ENCODE measurements around the gene SNAPC3.

SNAPC3 gene

DNA sequence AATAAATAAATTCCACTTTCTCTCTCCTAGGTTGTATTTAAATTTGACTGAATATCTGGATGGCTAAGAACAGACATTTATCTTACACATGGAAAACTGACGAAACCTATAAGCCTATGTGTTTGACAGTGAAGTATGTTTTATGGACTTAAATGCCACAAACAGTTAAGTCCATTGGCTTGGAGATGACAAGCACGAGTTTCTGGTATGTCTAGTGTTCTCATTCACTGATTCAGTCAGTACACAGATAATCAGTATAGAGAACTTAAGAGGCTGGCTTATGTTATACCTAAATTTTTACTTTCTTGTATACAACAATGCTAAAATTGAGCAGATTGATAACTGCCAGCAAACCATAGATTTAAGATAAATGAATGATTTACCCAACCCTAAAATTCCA lies 38.9 kb downstream of the SNAPC3 start:
- Histone ChIP-seq H4K20me1 (ENCODE audit: insufficient read depth, low read length) (no peaks in the 10 kb centered on the region), H2AFZ (ENCODE audit: low read length) (no peak overlapping the region), H3K4me1 (ENCODE audit: low read length) (no peaks in the 10 kb centered on the region), H3K27me3 (replicated peaks; ENCODE audit: insufficient read depth, low read length) (no peaks in the 10 kb centered on the region), H3K36me3 (replicated peaks; ENCODE audit: insufficient read depth, low read length) (no peaks in the 10 kb centered on the region), H3F3A (ENCODE audit: insufficient read depth, low read length) (no peaks in the 10 kb centered on the region), H3K9me3 (replicated peaks; ENCODE audit: insufficient read depth, low read length) (no peaks in the 10 kb centered on the region), H3K27ac (ENCODE audit: low read length) (no peak overlapping the region), H3K9me2 (replicated peaks; ENCODE audit: insufficient read depth, low read length) (no peaks in the 10 kb centered on the region), H3K4me3 (ENCODE audit: low read length) (no peak overlapping the region), H3K4me2 (ENCODE audit: low read depth, low read length) (no peak overlapping the region), H3K79me2 (ENCODE audit: low read length) (no peaks in the 10 kb centered on the region), H3K9ac (ENCODE audit: low read length) (no peak overlapping the region)
- no peak for DNase-seq
- TF ChIP-seq CTCF (IDR thresholded peaks at IDR 0.05; ENCODE audit: low read length): no peak
- TF ChIP-seq EZH2 (optimal IDR thresholded peaks at IDR 0.05; ENCODE audit: low read depth, low read length): no peak
- no peak for TF ChIP-seq EZH2phosphoT487 (IDR thresholded peaks at IDR 0.05; ENCODE audit: low read length)

GRCh38 chr9:15468145-15468544 lies 45.5 kb downstream of the SNAPC3 start:
- H3K9me3 ChIP-seq (replicated peaks; ENCODE audit: insufficient read depth, low read length): no peaks in the 10 kb centered on the region
- H3K27me3 ChIP-seq (replicated peaks; ENCODE audit: insufficient read depth, low read length): no peaks in the 10 kb centered on the region
- H3K36me3 ChIP-seq (replicated peaks; ENCODE audit: insufficient read depth, low read length): no peaks in the 10 kb centered on the region
- no peaks in the 10 kb centered on the region for H3K79me2 ChIP-seq (ENCODE audit: low read length)
- no peaks in the 10 kb centered on the region for H3K9me2 ChIP-seq (replicated peaks; ENCODE audit: insufficient read depth, low read length)
- no peak for DNase-seq
- no peaks in the 10 kb centered on the region for H3K4me1 ChIP-seq (ENCODE audit: low read length)
- no peak for TF ChIP-seq CTCF (IDR thresholded peaks at IDR 0.05; ENCODE audit: low read length)
- no peak for TF ChIP-seq EZH2phosphoT487 (IDR thresholded peaks at IDR 0.05; ENCODE audit: low read length)
- no peak overlapping the region for H3K4me3 ChIP-seq (ENCODE audit: low read length)
- H2AFZ ChIP-seq (ENCODE audit: low read length): no peak overlapping the region
- H3K9ac ChIP-seq (ENCODE audit: low read length): no peak overlapping the region
- no peak overlapping the region for H3K27ac ChIP-seq (ENCODE audit: low read length)
- H3K4me2 ChIP-seq (ENCODE audit: low read depth, low read length): no peak overlapping the region
- no peaks in the 10 kb centered on the region for H4K20me1 ChIP-seq (ENCODE audit: insufficient read depth, low read length)
- H3F3A ChIP-seq (ENCODE audit: insufficient read depth, low read length): no peaks in the 10 kb centered on the region

DNA sequence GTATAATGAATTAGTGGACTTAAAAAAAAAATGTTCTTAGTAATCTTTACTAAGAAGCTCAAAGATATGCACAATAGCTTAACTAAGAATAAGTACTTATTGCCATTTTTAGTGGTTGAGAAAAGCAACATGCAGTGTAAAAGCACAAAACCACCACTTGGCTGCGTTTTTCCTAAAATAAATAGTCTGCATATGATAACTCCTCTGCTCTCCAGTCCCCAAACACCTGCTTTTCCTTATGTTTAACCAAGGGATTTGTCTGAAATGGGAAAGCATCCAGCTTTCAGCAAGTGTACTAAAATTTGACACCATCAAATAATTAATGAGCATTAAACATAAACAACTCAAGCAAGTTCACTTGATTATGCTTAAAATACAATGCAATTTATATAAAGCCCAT lies 46.7 kb downstream of the SNAPC3 start:
- no peaks in the 10 kb centered on the region for H3K27me3 ChIP-seq (replicated peaks; ENCODE audit: insufficient read depth, low read length)
- DNase-seq: no peak
- no peaks in the 10 kb centered on the region for H3K9me3 ChIP-seq (replicated peaks; ENCODE audit: insufficient read depth, low read length)
- H3K79me2 ChIP-seq (ENCODE audit: low read length): no peaks in the 10 kb centered on the region
- no peak overlapping the region for H3K27ac ChIP-seq (ENCODE audit: low read length)
- TF ChIP-seq EZH2phosphoT487 (IDR thresholded peaks at IDR 0.05; ENCODE audit: low read length) (no peak), CTCF (IDR thresholded peaks at IDR 0.05; ENCODE audit: low read length) (no peak), EZH2 (optimal IDR thresholded peaks at IDR 0.05; ENCODE audit: low read depth, low read length) (no peak)
- no peaks in the 10 kb centered on the region for H3K9me2 ChIP-seq (replicated peaks; ENCODE audit: insufficient read depth, low read length)
- no peak overlapping the region for H3K4me2 ChIP-seq (ENCODE audit: low read depth, low read length)
- H3K36me3 ChIP-seq (replicated peaks; ENCODE audit: insufficient read depth, low read length): no peaks in the 10 kb centered on the region
- no peak overlapping the region for H3K4me3 ChIP-seq (ENCODE audit: low read length)
- H3F3A ChIP-seq (ENCODE audit: insufficient read depth, low read length): no peaks in the 10 kb centered on the region
- no peak overlapping the region for H3K9ac ChIP-seq (ENCODE audit: low read length)
- no peak overlapping the region for H2AFZ ChIP-seq (ENCODE audit: low read length)
- no peaks in the 10 kb centered on the region for H3K4me1 ChIP-seq (ENCODE audit: low read length)
- no peaks in the 10 kb centered on the region for H4K20me1 ChIP-seq (ENCODE audit: insufficient read depth, low read length)
